Middle frontal gyrus (tissue), 1 donor: ENCODE data around the gene FBLN2.

Experiments
- DNase-seq: peaks from one replicate; pipeline ENCODE4 v3.0.0-alpha.2; 2015; ENCODE audit warnings: low spot score; ENCODE audit errors: extremely low spot score

The FBLN2 gene

DNA sequence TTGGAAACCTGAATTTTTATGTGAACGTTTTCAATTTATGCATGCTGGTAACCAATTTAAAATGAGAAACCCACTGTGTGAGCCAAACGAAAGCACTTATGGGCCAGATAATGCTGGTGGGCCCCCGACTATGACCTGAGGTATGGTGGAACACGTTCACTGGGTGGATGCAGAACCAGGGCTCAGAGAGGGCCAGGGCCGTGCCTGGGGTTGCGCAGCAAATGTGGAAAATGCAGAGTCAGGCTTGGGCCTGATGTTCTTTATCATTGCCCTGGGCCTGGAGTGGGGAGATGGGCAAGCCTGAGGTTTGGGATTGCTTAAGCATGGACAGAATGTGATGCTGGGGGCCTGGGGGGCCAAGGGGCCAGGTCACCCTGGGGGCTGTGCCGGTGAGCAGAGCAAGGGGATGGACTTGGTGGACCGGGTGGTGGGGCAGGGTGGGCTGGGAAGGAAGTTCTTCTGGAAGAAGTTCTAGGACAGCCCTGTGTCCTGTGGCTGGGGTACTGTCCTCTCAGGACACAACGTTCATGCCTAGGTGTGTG lies 17.9 kb downstream of the FBLN2 start:
- DNase-seq = no peak

DNA sequence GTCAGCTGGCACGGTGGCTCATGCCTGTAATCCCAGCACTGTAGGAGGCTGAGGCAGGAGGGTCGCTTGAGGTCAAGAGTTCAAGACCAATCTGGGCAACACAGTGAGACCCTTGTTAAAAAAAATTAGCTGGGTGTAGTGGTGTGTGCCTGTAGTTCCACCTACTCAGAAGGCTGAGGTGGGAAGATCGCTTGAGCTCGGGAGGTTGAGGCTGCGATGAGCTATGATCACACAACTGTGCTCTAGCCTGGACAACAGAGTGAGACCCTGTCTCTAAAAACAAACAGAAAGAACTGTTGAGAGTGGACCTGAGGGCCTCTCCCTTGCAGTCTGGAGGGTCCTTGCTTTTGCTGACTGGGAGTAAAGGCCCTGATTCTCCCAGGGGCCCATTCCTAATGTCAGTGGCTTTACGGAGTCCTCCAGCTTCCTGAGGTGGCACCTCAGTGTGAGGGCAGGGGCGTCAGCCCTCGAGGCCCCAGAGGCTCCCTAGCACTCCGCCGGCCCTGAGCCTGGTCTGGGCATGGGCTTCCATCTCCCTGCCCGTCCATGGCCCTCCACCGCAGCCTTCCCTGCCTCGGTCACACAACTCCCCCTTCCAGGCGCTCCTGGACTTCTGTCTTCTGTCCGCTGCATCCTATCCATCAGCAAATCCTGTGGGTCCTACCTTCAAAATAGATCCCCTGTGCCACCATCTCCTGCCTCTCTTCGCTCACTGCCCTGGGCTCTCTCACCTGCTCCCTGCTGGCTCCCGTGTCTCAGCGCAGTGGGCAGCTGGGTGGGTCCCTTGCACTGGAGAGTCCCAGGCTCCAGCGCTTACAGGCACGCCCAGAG lies 19.0 kb downstream of the FBLN2 start:
- DNase-seq = no peak

- DNase-seq = no peak
Measured at GRCh38 chr3:13568515-13569028, 19.6 kb downstream of the FBLN2 start.

GRCh38 chr3:13569201-13569600 lies 20.3 kb downstream of the FBLN2 start:
- no peak for DNase-seq

DNA sequence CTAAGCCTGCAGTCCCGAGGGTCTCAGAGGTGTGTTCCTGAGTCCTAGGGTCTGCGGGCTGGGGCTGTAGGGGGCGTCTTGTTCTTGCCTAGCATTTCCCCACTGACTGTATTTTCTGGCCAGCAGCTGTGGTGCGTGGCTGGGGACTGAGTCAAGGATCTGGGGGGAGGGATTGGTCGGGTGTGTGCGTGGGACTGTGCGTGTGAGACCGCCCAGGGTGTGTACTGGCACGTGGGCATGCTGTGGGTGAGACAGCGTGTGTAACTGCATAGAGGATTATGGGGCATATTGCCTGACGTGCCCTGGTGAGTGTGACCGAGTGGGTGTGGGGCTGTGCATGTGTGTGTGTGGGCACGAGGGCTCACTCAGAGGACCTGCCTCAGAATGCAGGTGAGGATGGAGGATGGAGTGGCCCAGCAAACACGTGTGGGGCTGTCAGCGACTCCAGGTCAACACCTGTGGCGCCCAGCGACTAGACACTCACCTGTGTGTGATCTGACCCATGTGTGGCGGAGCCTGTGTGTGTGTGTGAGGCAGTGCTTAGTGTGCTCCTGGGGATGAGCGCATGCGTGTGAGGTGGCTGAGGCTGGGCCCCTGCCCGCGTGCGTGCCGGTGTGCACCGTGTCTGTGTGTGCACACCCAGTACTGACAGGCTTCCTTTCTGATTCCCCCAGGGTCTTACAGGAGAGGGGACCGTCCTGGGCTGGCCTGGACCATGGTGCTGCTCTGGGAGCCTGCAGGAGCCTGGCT lies 20.9 kb downstream of the FBLN2 start:
- DNase-seq = no peak

DNA sequence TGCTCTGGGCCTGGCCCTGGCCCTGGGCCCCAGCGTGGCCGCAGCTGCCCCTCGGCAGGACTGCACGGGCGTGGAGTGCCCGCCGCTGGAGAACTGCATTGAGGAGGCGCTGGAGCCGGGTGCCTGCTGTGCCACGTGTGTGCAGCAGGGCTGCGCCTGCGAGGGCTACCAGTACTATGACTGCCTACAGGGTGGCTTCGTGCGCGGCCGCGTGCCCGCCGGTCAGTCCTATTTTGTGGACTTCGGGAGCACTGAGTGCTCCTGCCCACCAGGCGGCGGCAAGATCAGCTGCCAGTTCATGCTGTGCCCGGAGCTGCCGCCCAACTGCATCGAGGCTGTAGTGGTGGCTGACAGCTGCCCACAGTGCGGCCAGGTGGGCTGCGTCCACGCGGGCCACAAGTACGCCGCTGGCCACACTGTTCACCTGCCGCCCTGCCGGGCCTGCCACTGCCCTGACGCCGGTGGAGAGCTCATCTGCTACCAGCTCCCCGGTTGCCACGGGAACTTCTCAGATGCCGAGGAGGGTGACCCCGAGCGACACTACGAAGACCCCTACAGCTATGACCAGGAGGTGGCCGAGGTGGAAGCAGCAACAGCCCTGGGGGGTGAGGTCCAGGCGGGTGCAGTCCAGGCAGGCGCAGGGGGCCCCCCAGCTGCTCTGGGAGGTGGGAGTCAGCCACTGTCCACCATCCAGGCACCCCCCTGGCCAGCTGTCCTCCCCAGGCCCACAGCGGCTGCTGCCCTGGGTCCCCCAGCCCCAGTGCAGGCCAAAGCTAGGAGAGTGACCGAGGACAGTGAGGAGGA lies 21.7 kb downstream of the FBLN2 start:
- DNase-seq = no peak

DNA sequence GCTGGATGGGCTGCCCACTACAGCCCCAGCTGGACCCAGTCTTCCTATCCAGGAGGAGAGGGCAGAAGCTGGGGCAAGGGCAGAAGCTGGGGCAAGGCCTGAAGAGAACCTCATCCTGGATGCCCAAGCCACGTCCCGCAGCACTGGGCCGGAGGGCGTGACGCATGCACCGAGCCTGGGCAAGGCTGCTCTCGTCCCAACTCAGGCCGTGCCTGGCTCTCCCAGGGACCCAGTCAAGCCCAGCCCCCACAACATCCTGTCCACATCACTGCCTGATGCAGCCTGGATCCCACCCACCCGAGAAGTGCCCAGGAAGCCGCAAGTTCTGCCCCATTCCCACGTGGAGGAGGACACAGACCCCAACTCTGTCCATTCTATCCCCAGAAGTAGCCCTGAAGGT lies 22.3 kb downstream of the FBLN2 start:
- no peak for DNase-seq

GRCh38 chr3:13571831-13572750 lies 23.2 kb downstream of the FBLN2 start:
- DNase-seq = no peak

GRCh38 chr3:13572926-13573623 lies 24.1 kb downstream of the FBLN2 start:
- no peak for DNase-seq

DNA sequence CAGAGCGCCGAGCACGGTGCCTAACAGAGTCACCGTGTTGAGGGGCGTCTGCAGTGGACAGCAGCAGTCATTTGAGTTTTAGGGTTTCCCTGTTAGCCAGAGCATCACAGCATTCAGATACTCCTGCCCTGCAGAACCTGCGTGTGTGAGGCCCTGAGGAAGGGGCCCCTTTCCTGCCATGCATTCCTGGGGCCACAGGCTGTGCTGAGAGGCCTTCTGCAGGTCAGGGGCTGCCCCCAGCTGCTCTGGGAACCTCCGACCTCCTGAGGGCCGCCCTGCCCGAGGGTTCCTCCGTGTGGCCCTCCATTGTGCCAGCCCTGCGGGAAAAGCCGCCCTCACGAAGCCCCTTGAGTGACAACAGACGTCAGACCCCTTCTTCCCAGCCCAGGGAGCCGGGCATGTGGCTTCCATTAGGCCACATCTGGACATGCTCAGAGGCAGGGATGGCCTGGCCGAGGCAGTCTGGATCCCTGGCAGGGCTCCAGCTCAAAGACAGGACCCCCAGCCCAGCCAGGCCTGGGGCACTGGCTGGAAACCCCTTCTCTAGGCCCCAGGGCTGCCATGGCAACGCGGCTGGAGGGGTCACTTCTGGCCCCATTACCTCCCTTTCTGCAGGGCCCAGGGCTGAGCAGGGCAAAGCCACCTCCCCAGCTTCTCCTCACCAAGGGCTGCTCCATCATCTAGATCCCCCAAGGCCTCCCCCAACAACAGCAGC lies 25.3 kb downstream of the FBLN2 start:
- no peak for DNase-seq

DNA sequence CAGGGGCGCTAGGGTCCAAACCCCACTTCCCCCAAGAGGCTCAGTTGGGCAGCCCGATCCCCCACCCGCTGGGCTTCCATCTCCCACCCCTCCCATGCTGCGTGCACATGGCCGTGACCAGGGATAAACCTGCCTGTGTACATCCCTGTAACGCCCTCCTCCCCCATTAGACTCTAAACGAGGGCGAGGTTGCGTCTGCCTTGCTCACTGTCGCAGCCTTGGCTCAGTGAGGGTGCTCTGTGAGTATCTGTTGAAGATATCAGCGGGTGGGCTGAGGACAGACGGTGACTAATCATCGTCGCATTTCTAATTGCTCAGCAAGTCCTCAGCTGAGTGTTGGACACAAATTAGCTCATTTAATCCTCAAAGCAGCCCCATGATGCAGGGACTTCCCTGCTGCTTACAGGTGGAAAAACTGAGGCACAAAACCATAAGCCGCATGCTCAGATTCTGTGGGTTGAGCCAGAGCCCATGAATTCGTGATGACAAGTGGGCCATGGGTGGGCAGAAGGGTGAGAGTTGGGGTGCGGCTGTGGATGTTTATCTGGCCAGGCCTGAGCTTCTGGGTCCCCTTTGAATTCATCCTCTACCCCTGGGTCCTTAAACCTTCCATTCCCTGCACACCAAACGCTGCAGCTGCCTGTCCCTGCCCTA lies 26.0 kb downstream of the FBLN2 start:
- DNase-seq = no peak

- DNase-seq = no peak
Measured at GRCh38 chr3:13575459-13576061, 26.6 kb downstream of the FBLN2 start.

DNA sequence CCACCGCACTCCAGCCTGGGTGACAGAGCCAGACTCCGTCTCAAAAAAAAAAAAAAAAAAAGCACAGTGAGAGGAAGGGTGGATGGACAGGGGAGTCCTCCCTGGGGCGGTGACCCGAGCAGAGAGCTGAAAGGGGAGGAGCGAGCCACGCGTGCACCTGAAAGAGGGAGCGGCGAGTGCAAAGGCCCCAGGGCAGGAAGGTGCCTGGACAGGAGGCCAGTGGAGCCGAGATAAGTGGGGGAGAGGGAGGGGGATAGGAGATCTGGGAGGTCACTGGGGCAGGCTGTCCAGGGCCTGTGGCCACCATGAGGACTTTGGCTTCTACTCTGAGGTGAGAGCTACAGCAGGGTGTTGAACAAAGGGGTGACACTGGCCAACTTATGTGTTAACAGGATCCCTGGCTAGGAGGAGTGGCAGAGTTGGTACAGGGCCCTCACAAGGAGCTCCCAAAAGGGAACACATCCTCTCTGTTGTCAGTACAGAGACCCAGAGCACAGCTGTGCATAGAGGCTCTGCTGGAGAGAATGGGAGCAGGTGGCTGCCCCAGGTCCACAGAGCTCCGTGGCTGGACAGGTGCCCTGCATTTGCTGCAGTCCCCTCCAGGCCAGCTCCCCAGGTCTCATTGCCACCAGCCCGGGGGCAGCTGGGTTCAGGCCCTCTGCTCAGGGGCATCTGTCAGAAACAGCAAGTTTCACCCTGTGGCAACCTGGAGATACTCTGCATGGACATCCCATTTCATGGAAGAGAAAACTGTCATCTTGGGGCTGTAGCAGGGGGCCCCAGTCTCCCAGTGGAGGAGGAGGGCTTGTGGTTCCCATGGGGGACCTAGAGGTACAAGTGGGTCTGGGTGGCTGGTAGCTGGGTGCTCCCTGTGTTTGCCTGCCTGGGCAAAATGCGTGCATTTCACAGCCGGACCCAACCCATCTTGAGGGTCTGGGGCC lies 28.5 kb downstream of the FBLN2 start:
- no peak for DNase-seq

DNA sequence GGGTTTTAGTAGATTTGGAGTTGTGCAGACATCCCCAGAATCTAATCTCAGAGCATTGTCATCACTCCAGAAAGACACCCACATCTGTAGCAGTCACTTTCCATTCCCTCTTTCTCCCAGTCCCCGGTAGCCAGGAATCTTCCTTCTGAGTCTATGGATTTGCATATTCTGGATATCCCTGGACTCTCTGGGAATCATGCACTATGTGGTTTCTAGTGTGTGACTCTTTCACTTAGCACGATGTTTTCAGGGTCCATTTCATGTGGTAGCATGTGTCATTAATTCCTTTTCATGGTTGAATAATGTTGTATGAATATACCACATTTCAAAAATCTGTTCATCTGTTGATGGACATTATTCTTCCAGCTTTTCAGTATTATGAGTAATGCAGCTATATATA lies 29.3 kb downstream of the FBLN2 start:
- no peak for DNase-seq

GRCh38 chr3:13579063-13579462 lies 30.1 kb downstream of the FBLN2 start:
- no peak for DNase-seq

DNA sequence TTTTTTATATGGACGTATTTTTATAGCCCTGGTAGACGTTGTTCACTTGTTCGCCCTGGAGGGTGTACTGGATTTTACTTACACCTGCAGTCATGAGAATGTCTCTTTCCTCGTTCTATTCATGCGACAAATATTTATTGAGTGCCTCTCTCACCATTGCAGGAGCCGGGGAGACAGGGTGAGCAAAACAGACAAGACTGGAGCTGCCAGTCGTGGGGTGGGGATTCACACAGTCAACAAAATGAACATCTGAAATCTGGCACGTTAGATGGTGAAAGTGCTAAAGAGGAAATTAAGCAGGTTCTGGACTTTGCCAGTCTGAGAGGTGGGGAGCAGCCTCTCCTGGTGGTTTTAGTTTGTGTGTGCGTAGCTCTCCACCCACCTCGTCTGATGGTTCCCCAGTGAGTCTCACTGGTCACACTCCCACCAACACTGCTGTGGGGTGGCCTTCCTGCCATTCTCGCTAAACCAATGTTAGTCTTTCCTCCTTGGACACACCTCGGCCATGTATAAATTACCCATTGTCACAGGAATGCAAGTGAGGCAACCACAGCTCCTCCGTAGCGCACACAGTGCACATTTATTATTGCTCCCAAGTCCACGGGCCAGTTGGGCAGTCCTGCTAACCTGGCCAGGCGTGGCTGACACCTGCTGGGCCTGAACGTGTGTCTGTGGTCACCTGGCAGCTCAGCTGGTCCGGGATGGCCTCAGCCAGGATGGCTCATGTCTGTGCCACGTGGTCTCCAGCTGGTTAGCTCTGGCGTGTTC lies 31.5 kb downstream of the FBLN2 start:
- no peak for DNase-seq
